HepG2 (cell line): ENCODE results near the gene DNALI1. TPM values are rescaled to one million over a fixed set of nuclear protein-coding genes. Genes with fewer than 3 reads are reported as not detected.

Source experiments
- DR1 ChIP-seq: sonication (generic); formaldehyde crosslinking; IDR thresholded peaks from 2 replicates; pipeline ENCODE4 v1.8.0; 2021; ENCODE audit warnings: mild to moderate bottlenecking, missing genetic modification reagents, inconsistent platforms
- FOXO1 ChIP-seq: sonication (generic); formaldehyde crosslinking; IDR thresholded peaks from 2 replicates; pipeline ENCODE4 v1.4.0; 2020; ENCODE audit warnings: missing genetic modification reagents
- HDAC2 ChIP-seq: sonication (generic); formaldehyde crosslinking; IDR thresholded peaks from 2 replicates; pipeline ENCODE4 v1.4.0; 2020; ENCODE audit warnings: missing genetic modification reagents
- HNF4G ChIP-seq, 2 experiments: sonication (generic) in 1 of 2; formaldehyde crosslinking in 1 of 2; IDR thresholded peaks; 2 replicates each; pipeline versions ENCODE4 v1.4.0 to v1.6.1; 2011 to 2020; ENCODE audit warnings: borderline replicate concordance in 2 of 2, low read depth in 2 of 2, mild to moderate bottlenecking in 2 of 2, low read length in 1 of 2, missing genetic modification reagents in 1 of 2, moderate library complexity in 1 of 2
- HNRNPL ChIP-seq: fragments of 200-400 bp; formaldehyde crosslinking; IDR thresholded peaks from 2 replicates; pipeline ENCODE4 v1.6.1; 2017; ENCODE audit warnings: mild to moderate bottlenecking, low read depth, low read length
- PHF5A ChIP-seq: IDR thresholded peaks from one replicate; pipeline ENCODE4 v1.6.1; 2018; ENCODE audit warnings: low read depth, missing genetic modification reagents; ENCODE audit not compliant: unreplicated experiment
- POLR2AphosphoS2 ChIP-seq: IDR thresholded peaks from 2 replicates; pipeline ENCODE4 v1.6.1; 2011; ENCODE audit warnings: low read depth, low read length, improper control_type of control experiment
- SP2 ChIP-seq: sonication (generic); formaldehyde crosslinking; IDR thresholded peaks from 2 replicates; pipeline ENCODE4 v1.5.1; 2020; ENCODE audit warnings: mild to moderate bottlenecking, missing genetic modification reagents
- YEATS2 ChIP-seq: sonication (generic); formaldehyde crosslinking; IDR thresholded peaks from 2 replicates; pipeline ENCODE4 v1.4.0; 2020; ENCODE audit warnings: missing genetic modification reagents, borderline replicate concordance
- ZC3H13 ChIP-seq: sonication (generic); formaldehyde crosslinking; IDR thresholded peaks from 2 replicates; pipeline ENCODE4 v1.8.1; 2023; ENCODE audit warnings: mild to moderate bottlenecking, missing genetic modification reagents, moderate library complexity
- polyA plus RNA-seq, 8 experiments: library from polyadenylated mRNA; depleted of rRNA in 3 of 8; stranded (reverse) in 7 of 8; unstranded in 1 of 8; fragments of >200 nt; fragmentation: Illumina TruSeq in 4 of 8; extraction: Trizol in 4 of 8; gene quantifications; 2 replicates each; pipeline versions ENCODE4 v1.2.1 to v1.2.3, GENCODE V29; 2011 to 2016; ENCODE audit warnings: low read depth in 4 of 8, missing spikeins in 1 of 8, mixed read lengths in 1 of 8; ENCODE audit not compliant: insufficient read depth in 1 of 8
- total RNA-seq, 5 experiments: library from RNA; depleted of rRNA; stranded (reverse); fragments of >200 nt; fragmentation: Illumina TruSeq; extraction: Trizol; gene quantifications; 2 replicates each; pipeline ENCODE4 v1.2.3, GENCODE V29; 2016; ENCODE audit warnings: low read depth in 1 of 5
- TF ChIP-seq, protein P1 (sequence below): fragments of 450-650 bp; IDR thresholded peaks from 2 replicates; pipeline ENCODE4 v1.6.1; 2017; ENCODE audit warnings: mild to moderate bottlenecking
- TF ChIP-seq, protein P2 (sequence below): sonication (generic); formaldehyde crosslinking; IDR thresholded peaks from 2 replicates; pipeline ENCODE4 v1.5.1; 2020; ENCODE audit warnings: missing genetic modification reagents, mild to moderate bottlenecking, borderline replicate concordance
- TF ChIP-seq, protein P3 (sequence below): sonication (generic); formaldehyde crosslinking; IDR thresholded peaks from 2 replicates; pipeline ENCODE4 v1.5.0; 2020; ENCODE audit warnings: mild to moderate bottlenecking, missing genetic modification reagents, moderate library complexity
- TF ChIP-seq, protein P4 (sequence below): IDR thresholded peaks from 2 replicates; pipeline ENCODE4 v1.6.1; 2018; ENCODE audit warnings: missing genetic modification reagents
- TF ChIP-seq, protein P5 (sequence below), 2 experiments: sonication (generic) in 1 of 2; formaldehyde crosslinking in 1 of 2; IDR thresholded peaks; 2 replicates each; pipeline versions ENCODE4 v1.4.0 to v1.6.1; 2018 to 2020; ENCODE audit warnings: missing genetic modification reagents in 2 of 2, borderline replicate concordance in 1 of 2, low read depth in 1 of 2, mild to moderate bottlenecking in 1 of 2, missing biosample characterization in 1 of 2
- TF ChIP-seq, protein P6 (sequence below): sonication (generic); formaldehyde crosslinking; IDR thresholded peaks from 2 replicates; pipeline ENCODE4 v1.4.0; 2020; ENCODE audit warnings: mild to moderate bottlenecking, missing genetic modification reagents

The DNALI1 gene
- total and polyA plus RNA-seq, 2 of the 13 experiments (the other 11 are each of a cell fraction or from before 2014, with no cell fraction given): 0.42 to 0.70 TPM

DNA sequence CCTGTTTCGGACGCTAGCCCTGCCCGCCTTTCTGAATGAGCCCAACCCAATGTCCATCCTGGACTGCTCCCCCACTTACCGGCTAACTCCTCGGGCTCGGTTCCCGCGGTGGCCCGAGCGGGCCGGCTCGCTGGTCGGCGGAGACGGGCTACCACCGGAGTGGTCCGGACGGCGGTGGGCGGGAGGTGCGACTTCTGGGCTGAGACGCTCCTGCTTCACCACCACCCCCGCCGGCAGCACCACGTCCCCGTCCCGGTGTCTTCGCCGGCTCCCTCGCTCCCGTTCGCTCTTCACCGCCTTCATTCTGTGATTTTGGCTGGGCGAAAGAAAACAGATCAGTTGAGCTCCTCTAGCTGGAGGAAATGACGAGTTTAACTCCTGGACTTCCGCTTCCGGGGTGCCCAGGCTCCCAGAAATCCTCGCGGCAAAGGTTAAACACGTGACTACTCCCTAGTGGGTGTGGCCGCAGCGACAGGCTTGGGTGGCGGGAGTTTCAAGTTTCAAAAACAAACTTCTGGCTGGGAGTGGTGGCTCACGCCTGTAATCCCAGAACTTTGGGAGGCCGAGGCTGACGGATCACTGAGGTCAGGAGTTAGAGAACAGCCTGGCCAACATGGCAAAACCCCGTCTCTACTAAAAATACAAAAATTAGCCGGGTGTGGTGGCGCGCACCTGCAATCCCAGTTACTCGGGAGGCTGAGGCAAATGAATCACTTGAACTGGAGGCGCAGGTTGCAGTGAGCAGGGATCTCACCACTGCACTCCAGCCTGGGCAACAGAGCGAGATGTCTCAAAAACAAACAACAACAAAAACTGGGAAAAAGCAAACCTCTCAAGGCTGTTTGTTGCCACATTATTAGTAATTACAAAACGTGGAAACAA, 2.6 kb upstream of the DNALI1 start, which contains the start of gene SNIP1 (continued):
- TF ChIP-seq, protein P1, sequence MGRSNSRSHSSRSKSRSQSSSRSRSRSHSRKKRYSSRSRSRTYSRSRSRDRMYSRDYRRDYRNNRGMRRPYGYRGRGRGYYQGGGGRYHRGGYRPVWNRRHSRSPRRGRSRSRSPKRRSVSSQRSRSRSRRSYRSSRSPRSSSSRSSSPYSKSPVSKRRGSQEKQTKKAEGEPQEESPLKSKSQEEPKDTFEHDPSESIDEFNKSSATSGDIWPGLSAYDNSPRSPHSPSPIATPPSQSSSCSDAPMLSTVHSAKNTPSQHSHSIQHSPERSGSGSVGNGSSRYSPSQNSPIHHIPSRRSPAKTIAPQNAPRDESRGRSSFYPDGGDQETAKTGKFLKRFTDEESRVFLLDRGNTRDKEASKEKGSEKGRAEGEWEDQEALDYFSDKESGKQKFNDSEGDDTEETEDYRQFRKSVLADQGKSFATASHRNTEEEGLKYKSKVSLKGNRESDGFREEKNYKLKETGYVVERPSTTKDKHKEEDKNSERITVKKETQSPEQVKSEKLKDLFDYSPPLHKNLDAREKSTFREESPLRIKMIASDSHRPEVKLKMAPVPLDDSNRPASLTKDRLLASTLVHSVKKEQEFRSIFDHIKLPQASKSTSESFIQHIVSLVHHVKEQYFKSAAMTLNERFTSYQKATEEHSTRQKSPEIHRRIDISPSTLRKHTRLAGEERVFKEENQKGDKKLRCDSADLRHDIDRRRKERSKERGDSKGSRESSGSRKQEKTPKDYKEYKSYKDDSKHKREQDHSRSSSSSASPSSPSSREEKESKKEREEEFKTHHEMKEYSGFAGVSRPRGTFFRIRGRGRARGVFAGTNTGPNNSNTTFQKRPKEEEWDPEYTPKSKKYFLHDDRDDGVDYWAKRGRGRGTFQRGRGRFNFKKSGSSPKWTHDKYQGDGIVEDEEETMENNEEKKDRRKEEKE: no peak
- TF ChIP-seq, protein P2, sequence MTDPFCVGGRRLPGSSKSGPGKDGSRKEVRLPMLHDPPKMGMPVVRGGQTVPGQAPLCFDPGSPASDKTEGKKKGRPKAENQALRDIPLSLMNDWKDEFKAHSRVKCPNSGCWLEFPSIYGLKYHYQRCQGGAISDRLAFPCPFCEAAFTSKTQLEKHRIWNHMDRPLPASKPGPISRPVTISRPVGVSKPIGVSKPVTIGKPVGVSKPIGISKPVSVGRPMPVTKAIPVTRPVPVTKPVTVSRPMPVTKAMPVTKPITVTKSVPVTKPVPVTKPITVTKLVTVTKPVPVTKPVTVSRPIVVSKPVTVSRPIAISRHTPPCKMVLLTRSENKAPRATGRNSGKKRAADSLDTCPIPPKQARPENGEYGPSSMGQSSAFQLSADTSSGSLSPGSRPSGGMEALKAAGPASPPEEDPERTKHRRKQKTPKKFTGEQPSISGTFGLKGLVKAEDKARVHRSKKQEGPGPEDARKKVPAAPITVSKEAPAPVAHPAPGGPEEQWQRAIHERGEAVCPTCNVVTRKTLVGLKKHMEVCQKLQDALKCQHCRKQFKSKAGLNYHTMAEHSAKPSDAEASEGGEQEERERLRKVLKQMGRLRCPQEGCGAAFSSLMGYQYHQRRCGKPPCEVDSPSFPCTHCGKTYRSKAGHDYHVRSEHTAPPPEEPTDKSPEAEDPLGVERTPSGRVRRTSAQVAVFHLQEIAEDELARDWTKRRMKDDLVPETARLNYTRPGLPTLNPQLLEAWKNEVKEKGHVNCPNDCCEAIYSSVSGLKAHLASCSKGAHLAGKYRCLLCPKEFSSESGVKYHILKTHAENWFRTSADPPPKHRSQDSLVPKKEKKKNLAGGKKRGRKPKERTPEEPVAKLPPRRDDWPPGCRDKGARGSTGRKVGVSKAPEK (CRISPR knock-in tag): no peak
- TF ChIP-seq YEATS2 (CRISPR knock-in tag) (peak; percentile 93), DR1 (peak; percentile 37; the same call in 1 of the 2 replicates), ZC3H13 (CRISPR knock-in tag) (no peak), FOXO1 (no peak), PHF5A (CRISPR knock-in tag) (no peak), HNRNPL (no peak), HNF4G (IDR thresholded peaks at IDR 0.05; ENCODE audit: borderline replicate concordance, low read depth, low read length) (no peak), HNF4G (CRISPR knock-in tag; IDR thresholded peaks at IDR 0.05; ENCODE audit: borderline replicate concordance, low read depth) (no peak), HDAC2 (CRISPR knock-in tag) (peak; percentile 61), POLR2AphosphoS2 (no peak), SP2 (CRISPR knock-in tag) (peak; percentile 54; the same call in 1 of the 2 replicates)
- TF ChIP-seq, protein P3, sequence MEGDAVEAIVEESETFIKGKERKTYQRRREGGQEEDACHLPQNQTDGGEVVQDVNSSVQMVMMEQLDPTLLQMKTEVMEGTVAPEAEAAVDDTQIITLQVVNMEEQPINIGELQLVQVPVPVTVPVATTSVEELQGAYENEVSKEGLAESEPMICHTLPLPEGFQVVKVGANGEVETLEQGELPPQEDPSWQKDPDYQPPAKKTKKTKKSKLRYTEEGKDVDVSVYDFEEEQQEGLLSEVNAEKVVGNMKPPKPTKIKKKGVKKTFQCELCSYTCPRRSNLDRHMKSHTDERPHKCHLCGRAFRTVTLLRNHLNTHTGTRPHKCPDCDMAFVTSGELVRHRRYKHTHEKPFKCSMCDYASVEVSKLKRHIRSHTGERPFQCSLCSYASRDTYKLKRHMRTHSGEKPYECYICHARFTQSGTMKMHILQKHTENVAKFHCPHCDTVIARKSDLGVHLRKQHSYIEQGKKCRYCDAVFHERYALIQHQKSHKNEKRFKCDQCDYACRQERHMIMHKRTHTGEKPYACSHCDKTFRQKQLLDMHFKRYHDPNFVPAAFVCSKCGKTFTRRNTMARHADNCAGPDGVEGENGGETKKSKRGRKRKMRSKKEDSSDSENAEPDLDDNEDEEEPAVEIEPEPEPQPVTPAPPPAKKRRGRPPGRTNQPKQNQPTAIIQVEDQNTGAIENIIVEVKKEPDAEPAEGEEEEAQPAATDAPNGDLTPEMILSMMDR: no peak
- TF ChIP-seq, protein P4, sequence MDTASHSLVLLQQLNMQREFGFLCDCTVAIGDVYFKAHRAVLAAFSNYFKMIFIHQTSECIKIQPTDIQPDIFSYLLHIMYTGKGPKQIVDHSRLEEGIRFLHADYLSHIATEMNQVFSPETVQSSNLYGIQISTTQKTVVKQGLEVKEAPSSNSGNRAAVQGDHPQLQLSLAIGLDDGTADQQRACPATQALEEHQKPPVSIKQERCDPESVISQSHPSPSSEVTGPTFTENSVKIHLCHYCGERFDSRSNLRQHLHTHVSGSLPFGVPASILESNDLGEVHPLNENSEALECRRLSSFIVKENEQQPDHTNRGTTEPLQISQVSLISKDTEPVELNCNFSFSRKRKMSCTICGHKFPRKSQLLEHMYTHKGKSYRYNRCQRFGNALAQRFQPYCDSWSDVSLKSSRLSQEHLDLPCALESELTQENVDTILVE (CRISPR knock-in tag): peak; percentile 58; the same call in 1 of the 2 replicates
- TF ChIP-seq, protein P5, sequence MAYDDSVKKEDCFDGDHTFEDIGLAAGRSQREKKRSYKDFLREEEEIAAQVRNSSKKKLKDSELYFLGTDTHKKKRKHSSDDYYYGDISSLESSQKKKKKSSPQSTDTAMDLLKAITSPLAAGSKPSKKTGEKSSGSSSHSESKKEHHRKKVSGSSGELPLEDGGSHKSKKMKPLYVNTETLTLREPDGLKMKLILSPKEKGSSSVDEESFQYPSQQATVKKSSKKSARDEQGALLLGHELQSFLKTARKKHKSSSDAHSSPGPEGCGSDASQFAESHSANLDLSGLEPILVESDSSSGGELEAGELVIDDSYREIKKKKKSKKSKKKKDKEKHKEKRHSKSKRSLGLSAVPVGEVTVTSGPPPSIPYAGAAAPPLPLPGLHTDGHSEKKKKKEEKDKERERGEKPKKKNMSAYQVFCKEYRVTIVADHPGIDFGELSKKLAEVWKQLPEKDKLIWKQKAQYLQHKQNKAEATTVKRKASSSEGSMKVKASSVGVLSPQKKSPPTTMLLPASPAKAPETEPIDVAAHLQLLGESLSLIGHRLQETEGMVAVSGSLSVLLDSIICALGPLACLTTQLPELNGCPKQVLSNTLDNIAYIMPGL (CRISPR knock-in tag; IDR thresholded peaks at IDR 0.05; ENCODE audit: borderline replicate concordance in 1 of 2, low read depth in 1 of 2): peak in 1 of 2 experiments; percentile 62; a peak in 1 of 4 replicates
- TF ChIP-seq, protein P6, sequence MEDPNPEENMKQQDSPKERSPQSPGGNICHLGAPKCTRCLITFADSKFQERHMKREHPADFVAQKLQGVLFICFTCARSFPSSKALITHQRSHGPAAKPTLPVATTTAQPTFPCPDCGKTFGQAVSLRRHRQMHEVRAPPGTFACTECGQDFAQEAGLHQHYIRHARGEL (CRISPR knock-in tag): no peak
